OCI-M2 (cell line): ENCODE results near the gene C18orf63.

Experiments used
- DNase-seq: peaks from one replicate; lab custom pipeline; 2025; ENCODE audit not compliant: unreplicated experiment; lab: John Stamatoyannopoulos, UW

C18orf63 gene

DNA sequence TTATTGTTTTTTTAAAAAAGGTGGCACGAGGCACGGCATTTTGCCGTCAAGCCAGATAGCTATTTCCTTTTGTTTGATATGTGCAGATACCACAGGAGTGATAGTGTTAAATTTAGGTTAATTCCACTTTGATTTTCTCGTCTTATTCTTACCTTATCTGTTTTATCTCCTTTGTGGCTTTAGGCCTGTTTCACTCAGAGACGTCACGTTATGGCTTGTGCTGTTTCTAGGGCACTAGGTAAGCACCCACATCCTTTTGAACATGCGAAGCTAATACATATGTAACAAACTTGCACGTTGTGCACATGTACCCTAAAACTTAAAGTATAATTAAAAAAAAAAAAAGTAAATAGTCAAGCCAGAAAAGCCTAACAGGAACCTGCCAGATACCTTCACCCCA, 57.8 kb downstream of the C18orf63 start:
- no peak for DNase-seq

GRCh38 chr18:74375999-74376398, 60.4 kb downstream of the C18orf63 start:
- DNase-seq = no peak

DNA sequence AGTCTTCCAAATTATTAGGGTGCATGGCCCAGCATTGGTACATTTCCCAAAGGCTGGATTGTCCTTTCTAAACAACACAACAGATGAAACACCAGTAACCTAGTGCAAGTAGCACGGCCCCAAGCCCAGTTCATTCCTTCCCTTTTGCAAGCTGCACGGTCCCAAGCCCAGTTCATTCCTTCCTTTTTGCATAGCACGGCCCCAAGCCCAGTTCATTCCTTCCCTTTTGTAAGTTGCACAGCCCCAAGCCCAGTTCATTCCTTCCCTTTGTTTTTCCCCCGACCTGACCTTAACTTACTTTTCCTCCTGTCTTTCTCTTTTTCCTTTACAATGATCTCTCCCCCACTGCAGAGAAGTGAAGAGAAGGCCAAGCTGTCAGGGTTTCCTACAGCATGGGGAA, 60.9 kb downstream of the C18orf63 start:
- no peak for DNase-seq

GRCh38 chr18:74377776-74378175, 62.1 kb downstream of the C18orf63 start:
- DNase-seq = no peak

DNA sequence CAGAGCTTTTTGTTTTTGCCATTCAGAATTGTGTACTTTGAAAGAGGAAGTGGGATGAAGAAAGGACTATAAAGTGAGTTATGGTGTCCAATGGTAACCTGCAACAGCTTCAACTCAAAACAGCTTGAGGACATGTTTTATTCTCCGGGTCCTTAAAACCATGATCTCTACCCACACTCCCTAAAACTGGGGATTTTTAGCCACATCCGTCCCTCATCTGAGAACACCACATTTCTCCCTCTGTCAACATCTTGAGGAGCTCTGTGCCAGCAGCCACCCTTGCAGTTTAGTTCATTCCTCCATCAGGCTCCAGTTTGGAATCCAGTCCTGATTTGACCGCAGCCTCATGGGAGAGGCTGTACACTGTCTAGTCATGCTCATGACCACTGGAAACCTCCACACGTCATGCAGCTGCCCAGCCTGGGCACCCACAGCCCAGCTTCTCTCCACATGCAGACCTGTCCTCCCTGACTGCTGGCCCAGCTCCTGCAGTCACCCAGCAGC, 62.6 kb downstream of the C18orf63 start:
- no peak for DNase-seq

DNA sequence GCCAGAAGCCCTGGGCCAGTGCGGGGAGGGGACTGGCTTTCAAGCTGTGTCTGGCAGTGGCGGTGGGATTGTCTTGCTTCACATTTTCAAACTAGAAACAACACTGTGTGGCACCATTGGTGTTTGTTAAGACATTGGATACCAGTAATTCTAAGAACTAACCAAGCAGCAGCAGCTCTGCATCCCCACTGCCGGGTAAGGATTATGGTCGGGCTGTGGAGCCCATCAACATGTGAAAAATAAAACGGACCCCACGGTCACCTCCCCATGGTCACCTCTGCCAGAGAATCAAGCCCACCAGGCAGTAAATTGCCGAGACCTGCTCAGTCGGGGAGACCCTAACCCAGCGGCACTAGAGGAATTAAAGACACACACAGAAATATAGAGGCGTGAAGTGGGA, 65.3 kb downstream of the C18orf63 start:
- DNase-seq = no peak

- no peak for DNase-seq
These were observed 66.1 kb downstream of the C18orf63 start for GRCh38 chr18:74381621-74382295.

- no peak for DNase-seq
These were observed 66.9 kb downstream of the C18orf63 start for GRCh38 chr18:74382481-74383017.

GRCh38 chr18:74387383-74387782, 71.7 kb downstream of the C18orf63 start:
- no peak for DNase-seq

DNA sequence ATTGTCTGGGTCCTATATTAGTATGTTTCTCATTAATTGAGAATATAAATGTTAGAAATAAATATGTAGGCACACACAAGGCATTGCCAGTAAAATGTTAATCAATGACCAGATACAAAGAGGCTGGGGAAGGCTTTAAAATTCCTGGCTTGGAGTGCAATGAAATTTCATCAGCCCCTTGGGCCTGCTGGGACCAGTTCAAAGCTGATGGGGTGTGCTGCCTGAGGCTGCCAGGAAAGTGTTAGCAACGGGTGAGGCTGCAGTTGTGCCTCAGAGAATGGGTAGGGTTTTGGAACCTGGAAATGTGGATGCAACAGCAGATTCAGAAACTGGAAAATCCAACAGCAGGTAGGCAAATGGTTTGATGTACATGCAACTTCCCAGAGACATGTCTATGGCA, 72.6 kb downstream of the C18orf63 start:
- no peak for DNase-seq

GRCh38 chr18:74389171-74389927, 73.7 kb downstream of the C18orf63 start:
- DNase-seq = no peak

- DNase-seq = no peak
These were observed 74.4 kb downstream of the C18orf63 start for GRCh38 chr18:74389991-74390390.

- no peak for DNase-seq
These were observed 75.3 kb downstream of the C18orf63 start for GRCh38 chr18:74390900-74391299.

GRCh38 chr18:74392323-74392722, 76.7 kb downstream of the C18orf63 start:
- no peak for DNase-seq

GRCh38 chr18:74395006-74395405, 79.4 kb downstream of the C18orf63 start:
- DNase-seq = no peak

DNA sequence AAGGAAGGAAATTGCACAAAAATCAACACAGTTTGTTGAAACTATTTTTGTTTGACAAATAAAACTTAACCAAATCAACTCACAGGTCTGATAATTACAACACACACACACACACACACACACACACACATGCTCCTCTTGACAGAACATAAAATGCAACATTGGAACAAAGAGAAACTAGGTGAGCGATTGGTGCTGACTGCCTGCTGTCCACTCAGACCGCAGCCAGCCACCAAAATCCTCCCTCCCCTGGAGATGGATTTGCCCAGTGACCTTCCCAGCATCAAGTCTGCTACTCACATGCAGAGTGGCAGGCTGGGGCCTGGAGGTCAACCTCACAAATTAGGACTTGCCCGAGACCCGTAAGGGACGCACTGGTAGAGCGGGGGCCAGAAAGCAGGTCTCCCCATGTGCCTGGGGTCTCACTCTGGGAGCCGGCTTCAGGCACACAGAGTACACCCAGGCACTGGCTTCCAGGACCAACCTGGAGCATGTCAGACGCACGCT, 80.1 kb downstream of the C18orf63 start:
- DNase-seq = no peak

GRCh38 chr18:74396171-74397169, 80.8 kb downstream of the C18orf63 start:
- no peak for DNase-seq

GRCh38 chr18:74397572-74397971, 81.9 kb downstream of the C18orf63 start:
- DNase-seq = no peak

DNA sequence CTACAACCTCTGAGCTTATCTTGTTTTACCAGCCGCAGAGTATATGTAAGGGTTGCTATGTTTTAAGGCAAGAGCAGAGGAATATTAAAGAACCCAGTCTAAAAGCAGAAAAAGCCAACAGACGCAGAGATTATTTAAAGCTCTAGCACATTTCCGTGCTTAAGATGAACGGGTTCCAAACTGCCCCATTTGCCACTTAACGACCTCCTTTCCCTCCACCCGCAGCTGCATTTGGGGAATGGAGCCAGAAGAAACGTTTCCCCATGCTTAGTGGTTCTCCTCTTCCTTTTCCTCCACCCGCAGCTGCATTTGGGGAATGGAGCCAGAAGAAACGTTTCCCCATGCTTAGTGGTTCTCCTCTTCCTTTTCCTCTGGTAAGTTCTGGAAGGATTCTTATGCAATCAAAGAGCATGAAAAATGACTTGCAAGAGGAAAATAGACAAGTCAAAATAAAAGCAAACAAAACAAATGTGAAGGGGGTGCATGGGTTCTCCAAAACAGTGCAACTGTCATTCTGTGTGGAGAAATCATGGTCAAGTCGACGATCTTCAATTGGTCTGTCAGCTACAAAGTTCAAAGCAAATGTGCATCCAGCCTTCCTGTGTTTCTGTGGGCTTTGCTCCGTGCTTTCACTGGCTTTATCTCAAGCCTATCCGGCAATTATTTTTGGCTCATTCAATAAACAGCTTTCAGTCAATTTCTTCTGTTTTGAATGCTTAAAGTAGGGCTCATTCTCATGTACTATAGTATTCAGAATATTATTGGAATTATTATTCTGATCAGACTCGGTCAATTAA, 83.7 kb downstream of the C18orf63 start:
- DNase-seq = no peak

DNA sequence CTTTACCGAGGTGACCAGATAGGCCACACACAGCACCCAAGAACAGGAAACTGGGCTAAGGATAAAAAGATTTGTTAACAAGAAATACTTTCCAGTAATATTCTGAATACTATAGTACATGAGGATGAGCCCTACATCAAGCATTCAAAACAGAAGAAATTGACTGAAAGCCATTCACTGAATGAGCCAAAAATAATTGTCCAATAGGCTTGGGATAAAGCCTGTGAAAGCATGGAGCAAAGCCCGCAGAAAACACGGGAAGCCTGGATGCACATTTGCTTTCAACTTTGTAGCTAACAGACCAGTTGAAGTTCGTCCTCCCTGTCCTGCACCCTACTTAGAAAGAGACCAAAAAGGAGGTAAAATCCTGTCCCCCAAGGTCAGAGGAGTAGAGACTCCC, 85.2 kb downstream of the C18orf63 start:
- no peak for DNase-seq
